ENCODE measurements around the gene CEP164. TPM values are rescaled to one million over a fixed set of nuclear protein-coding genes. Genes with fewer than 3 reads are reported as not detected.

Gene CEP164
- total and polyA plus RNA-seq, 10 of the 15 experiments (the other 5 are each of a cell fraction or from before 2014, with no cell fraction given), result 4.2 to 31.2 (median 20.2) TPM

DNA sequence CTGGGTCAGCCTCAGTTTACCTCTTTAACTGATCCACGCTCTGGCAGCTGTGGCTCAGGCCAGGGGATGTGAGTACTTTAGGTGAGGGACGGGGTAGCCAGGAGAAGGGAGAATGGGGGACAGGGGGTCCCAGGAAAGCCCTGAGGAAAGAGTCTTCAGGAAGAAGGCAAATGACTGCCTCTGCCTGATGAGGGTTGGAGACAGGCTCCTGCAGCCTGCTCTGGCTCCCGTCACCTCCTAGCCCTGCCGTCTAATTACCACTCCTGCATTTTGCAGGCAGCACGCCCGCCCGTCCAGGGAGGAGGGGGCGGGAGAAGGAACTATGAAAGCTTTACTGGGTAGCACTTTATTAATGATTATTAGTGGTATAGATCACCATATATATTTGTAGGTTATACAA is 116.6 kb downstream of the CEP164 start (continued):
- TF ChIP-seq, protein P1, sequence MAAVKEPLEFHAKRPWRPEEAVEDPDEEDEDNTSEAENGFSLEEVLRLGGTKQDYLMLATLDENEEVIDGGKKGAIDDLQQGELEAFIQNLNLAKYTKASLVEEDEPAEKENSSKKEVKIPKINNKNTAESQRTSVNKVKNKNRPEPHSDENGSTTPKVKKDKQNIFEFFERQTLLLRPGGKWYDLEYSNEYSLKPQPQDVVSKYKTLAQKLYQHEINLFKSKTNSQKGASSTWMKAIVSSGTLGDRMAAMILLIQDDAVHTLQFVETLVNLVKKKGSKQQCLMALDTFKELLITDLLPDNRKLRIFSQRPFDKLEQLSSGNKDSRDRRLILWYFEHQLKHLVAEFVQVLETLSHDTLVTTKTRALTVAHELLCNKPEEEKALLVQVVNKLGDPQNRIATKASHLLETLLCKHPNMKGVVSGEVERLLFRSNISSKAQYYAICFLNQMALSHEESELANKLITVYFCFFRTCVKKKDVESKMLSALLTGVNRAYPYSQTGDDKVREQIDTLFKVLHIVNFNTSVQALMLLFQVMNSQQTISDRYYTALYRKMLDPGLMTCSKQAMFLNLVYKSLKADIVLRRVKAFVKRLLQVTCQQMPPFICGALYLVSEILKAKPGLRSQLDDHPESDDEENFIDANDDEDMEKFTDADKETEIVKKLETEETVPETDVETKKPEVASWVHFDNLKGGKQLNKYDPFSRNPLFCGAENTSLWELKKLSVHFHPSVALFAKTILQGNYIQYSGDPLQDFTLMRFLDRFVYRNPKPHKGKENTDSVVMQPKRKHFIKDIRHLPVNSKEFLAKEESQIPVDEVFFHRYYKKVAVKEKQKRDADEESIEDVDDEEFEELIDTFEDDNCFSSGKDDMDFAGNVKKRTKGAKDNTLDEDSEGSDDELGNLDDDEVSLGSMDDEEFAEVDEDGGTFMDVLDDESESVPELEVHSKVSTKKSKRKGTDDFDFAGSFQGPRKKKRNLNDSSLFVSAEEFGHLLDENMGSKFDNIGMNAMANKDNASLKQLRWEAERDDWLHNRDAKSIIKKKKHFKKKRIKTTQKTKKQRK (IDR thresholded peaks at IDR 0.05; ENCODE audit: low read depth, low read length), result no peak
- TF ChIP-seq, protein P2, sequence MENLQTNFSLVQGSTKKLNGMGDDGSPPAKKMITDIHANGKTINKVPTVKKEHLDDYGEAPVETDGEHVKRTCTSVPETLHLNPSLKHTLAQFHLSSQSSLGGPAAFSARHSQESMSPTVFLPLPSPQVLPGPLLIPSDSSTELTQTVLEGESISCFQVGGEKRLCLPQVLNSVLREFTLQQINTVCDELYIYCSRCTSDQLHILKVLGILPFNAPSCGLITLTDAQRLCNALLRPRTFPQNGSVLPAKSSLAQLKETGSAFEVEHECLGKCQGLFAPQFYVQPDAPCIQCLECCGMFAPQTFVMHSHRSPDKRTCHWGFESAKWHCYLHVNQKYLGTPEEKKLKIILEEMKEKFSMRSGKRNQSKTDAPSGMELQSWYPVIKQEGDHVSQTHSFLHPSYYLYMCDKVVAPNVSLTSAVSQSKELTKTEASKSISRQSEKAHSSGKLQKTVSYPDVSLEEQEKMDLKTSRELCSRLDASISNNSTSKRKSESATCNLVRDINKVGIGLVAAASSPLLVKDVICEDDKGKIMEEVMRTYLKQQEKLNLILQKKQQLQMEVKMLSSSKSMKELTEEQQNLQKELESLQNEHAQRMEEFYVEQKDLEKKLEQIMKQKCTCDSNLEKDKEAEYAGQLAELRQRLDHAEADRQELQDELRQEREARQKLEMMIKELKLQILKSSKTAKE (IDR thresholded peaks at IDR 0.05; ENCODE audit: low read depth, poor library complexity, severe bottlenecking), result no peak
- TF ChIP-seq HCFC1 (IDR thresholded peaks at IDR 0.05; ENCODE audit: low read length) (no peak), JUND (IDR thresholded peaks at IDR 0.05; ENCODE audit: low read depth, low read length) (no peak), PAX8 (IDR thresholded peaks at IDR 0.05) (no peak), HDAC6 (IDR thresholded peaks at IDR 0.05; ENCODE audit: unreplicated experiment) (no peak)
- TF ChIP-seq, protein P3, sequence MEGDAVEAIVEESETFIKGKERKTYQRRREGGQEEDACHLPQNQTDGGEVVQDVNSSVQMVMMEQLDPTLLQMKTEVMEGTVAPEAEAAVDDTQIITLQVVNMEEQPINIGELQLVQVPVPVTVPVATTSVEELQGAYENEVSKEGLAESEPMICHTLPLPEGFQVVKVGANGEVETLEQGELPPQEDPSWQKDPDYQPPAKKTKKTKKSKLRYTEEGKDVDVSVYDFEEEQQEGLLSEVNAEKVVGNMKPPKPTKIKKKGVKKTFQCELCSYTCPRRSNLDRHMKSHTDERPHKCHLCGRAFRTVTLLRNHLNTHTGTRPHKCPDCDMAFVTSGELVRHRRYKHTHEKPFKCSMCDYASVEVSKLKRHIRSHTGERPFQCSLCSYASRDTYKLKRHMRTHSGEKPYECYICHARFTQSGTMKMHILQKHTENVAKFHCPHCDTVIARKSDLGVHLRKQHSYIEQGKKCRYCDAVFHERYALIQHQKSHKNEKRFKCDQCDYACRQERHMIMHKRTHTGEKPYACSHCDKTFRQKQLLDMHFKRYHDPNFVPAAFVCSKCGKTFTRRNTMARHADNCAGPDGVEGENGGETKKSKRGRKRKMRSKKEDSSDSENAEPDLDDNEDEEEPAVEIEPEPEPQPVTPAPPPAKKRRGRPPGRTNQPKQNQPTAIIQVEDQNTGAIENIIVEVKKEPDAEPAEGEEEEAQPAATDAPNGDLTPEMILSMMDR (IDR thresholded peaks at IDR 0.05 in 2 of 3, conservative IDR thresholded peaks at IDR 0.05 in 1 of 3; ENCODE audit: control insufficient read depth in 2 of 3, extremely low read depth in 1 of 3, insufficient read depth in 1 of 3, low read depth in 3 of 3, low read length in 3 of 3), result no peak

Data from GM12878 (cell line).